Astrocyte of the spinal cord (primary cell): Measurements from ENCODE around the gene ADAP1.

Experiments used
- DNase-seq: peaks from one replicate; pipeline ENCODE4 v3.0.0; 2011; ENCODE audit warnings: low read depth, low spot score
- H3K4me3 ChIP-seq: 2 replicates; pipeline ENCODE4 v1.5.1; 2011; ENCODE audit warnings: low read depth, mild to moderate bottlenecking, low read length, moderate library complexity
- CTCF ChIP-seq: IDR thresholded peaks from 2 replicates; pipeline ENCODE4 v1.5.1; 2012; ENCODE audit warnings: low read depth, mild to moderate bottlenecking, low read length, inconsistent platforms
- in situ Hi-C: cut with HindIII; loops from 2 replicates; pipeline ENCODE4 v1.10.0; 2017; ENCODE audit warnings: low sequenced_read_pairs

The ADAP1 gene

DNA sequence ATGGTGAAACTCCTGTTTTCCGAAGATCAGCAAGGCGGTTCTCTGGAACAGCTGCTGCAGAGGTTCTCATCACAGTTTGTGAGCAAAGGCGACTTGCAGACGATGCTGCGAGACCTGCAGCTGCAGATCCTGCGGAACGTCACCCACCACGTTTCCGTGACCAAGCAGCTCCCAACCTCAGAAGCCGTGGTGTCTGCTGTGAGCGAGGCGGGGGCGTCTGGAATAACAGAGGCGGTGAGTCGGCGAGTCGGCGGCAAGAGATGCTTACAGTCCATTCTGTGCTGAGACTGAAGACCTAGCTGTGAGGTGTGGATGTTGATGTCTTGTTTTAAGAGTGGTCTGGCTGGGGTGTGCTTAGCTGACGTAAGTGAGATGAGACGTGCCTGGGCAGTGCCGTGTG lies 94.3 kb downstream of the ADAP1 start:
- H3K4me3 ChIP-seq = no peak overlapping the region
- TF ChIP-seq CTCF = no peak
- DNase-seq = no peak
- in situ Hi-C loops = no loop called here

GRCh38 chr7:859359-860030 lies 95.0 kb downstream of the ADAP1 start:
- in situ Hi-C loops = no loop called here
- no peak overlapping the region for H3K4me3 ChIP-seq
- no peak for TF ChIP-seq CTCF
- DNase-seq = no peak

DNA sequence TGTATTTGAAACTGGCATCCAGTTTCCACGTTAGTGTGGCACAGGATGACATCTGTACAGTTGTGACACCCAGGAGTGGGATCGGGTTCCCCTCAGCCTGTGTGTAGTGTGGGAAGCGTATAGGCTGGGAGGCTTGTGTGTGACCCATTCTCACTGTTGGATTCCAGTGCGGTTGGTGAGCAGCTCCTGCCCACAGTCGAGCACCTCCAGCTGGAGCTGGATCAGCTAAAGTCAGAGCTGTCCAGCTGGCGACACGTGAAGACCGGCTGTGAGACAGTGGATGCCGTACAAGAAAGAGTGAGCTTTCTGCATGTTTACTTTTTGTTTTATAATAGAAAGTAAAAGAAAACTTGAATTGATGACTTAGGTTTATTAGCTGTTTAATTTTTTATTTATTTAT lies 96.8 kb downstream of the ADAP1 start:
- no peak overlapping the region for H3K4me3 ChIP-seq
- no peak for TF ChIP-seq CTCF
- in situ Hi-C loops = no loop called here
- no peak for DNase-seq

DNA sequence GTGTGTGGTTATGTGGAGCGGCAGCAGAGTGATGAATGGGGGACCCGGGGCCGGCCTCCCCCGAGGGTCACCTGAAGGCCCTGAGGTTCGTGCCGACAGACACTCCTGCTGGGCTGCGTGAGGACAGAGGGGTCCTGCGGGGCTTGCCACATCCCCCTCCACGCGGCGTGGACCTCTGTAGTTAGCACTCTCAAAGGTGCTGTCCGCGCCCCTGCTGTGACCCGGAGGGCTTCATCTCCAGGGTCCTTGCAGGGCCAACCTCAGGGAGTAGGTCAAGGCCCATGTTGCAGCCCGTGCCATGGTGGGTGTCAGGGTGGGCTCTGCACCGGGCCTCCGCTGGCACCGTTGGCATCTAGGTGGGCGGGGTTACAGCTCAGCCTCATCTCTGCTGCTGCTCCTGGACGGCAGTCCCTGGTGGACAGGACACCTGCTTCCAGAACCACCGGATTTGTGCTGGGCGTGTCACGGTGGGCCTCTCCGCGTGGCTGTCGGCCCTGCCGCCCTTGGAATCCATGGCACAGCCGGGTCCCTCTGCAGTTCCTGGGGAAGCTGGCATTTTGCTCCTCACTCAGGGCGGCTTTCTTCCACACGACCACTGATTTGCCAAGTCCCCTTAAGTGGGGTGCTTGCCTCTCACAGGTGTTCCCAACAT lies 97.9 kb downstream of the ADAP1 start:
- in situ Hi-C loops = no loop called here
- no peak for DNase-seq
- TF ChIP-seq CTCF = no peak
- H3K4me3 ChIP-seq = no peak overlapping the region

- H3K4me3 ChIP-seq = no peak overlapping the region
Observed at GRCh38 chr7:855686-856369, 98.7 kb downstream of the ADAP1 start.

More at GRCh38 chr7:855686-856369, 98.7 kb downstream of the ADAP1 start:
- DNase-seq = no peak
- in situ Hi-C loops = no loop called here
- TF ChIP-seq CTCF = no peak
